Activated T-helper 17 cell treated with anti-CD3 and anti-CD28 coated beads, Interleukin-2, amount 50 U/mL, for 72 hours (primary cell): ENCODE measurements around the gene GNL3. TPM values are rescaled to one million over a fixed set of nuclear protein-coding genes. Genes with fewer than 3 reads are reported as not detected.

Experiments
- ATAC-seq: fragments of 150-1000 bp; cut with Tn5 transposase; replicated peaks from 2 replicates; pipeline ENCODE4 v1.10.0; 2021; ENCODE audit warnings: mild to moderate bottlenecking, moderate library complexity
- H3K27ac Mint-ChIP-seq: one replicate; pipeline ENCODE4 v1.8.0; 2022; ENCODE audit warnings: mixed read lengths
- H3K27me3 Mint-ChIP-seq: one replicate; pipeline ENCODE4 v1.8.0; 2022; ENCODE audit warnings: mixed read lengths
- H3K36me3 Mint-ChIP-seq: one replicate; pipeline ENCODE4 v1.8.0; 2022; ENCODE audit warnings: low read depth, mild to moderate bottlenecking, mixed read lengths
- H3K4me1 Mint-ChIP-seq: one replicate; pipeline ENCODE4 v1.8.0; 2022; ENCODE audit warnings: mixed read lengths
- H3K4me3 Mint-ChIP-seq: one replicate; pipeline ENCODE4 v1.8.0; 2022; ENCODE audit warnings: mild to moderate bottlenecking, mixed read lengths
- H3K9me3 Mint-ChIP-seq: one replicate; pipeline ENCODE4 v1.8.0; 2022; ENCODE audit warnings: mixed read lengths
- total RNA-seq, 2 donors: library from RNA; stranded (reverse); gene quantifications; one replicate each; pipeline ENCODE4 v1.2.3, GENCODE V29; 2022

GNL3 gene
- total RNA-seq, 2 donors from 2014 or later = 165 to 189 TPM

DNA sequence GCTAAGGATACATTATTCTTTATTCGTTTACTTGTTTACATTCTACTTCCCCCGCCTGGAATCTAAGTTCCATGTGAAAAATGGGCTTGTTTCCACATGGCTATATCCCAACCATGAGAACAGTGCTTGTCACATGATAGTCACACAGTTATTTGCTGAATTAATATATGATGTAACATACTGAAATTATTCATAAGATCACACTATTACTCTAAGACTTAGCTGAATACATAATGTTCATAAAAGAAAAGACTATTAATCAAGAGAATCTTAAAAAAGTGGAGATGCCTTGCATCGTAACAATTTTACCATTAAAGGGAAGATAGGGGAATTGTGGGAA lies 6.7 kb upstream of the GNL3 start:
- Mint-ChIP-seq H3K4me3 (peak overlapping the region; percentile 0), H3K4me1 (peaks cover 44% of the 10 kb centered on the region)
- ATAC-seq = no peak

DNA sequence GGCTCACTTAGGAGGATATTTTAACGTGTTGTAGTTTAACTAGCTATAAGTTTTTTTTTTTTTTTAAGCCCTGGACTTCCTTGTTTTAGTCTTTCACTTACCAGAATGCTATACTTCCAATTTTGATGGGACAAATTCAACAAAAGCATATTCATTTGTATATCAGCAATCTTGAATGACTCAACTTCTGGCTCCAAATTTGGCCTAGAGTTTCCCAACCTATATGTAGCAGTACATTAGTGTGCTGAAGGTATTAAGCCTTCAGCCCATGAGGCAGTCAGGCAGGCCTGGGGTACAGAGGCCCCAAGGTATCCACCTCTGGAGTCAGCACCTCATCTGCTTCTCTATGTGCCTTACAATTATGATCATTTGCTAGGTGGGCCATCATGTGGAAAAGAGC lies 6.0 kb upstream of the GNL3 start:
- H3K4me3 Mint-ChIP-seq = peak overlapping the region; percentile 69
- H3K27ac Mint-ChIP-seq = peak overlapping the region; percentile 89
- H3K27me3 Mint-ChIP-seq = no peaks in the 10 kb centered on the region
- H3K36me3 Mint-ChIP-seq = peaks cover 100% of the 10 kb centered on the region
- ATAC-seq = no peak
- H3K9me3 Mint-ChIP-seq = no peaks in the 10 kb centered on the region
- H3K4me1 Mint-ChIP-seq = peaks cover 49% of the 10 kb centered on the region

More for the DNA sequence above, 6.7 kb upstream of the GNL3 start:
- peak overlapping the region; percentile 47 for H3K27ac Mint-ChIP-seq
- no peaks in the 10 kb centered on the region for H3K9me3 Mint-ChIP-seq
- no peaks in the 10 kb centered on the region for H3K27me3 Mint-ChIP-seq
- peaks cover 98% of the 10 kb centered on the region for H3K36me3 Mint-ChIP-seq

DNA sequence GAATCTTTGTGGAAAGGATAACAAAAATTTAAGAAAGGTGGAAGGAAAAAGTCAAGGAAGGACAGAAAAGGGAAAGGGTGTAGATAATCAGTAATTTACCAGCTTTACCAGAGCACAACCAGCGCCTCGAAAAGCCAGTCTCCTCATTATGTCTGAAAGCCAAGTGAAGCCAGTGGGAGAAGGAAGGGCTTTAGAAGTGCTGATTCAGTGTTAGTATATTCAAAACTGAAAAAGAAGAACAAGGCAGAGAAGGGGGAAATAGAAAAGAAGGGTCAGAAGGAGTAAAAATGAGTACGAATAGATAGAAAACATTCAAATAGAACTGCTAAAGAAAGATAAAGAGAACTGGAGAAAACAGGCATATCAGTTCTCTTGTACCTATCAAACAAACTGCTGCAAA lies 4.2 kb upstream of the GNL3 start:
- Mint-ChIP-seq H3K4me1 (peaks cover 44% of the 10 kb centered on the region), H3K27me3 (no peaks in the 10 kb centered on the region), H3K9me3 (no peaks in the 10 kb centered on the region), H3K36me3 (peaks cover 98% of the 10 kb centered on the region), H3K27ac (peak overlapping the region; percentile 89), H3K4me3 (peak overlapping the region; percentile 69)
- peak; percentile 0 for ATAC-seq

DNA sequence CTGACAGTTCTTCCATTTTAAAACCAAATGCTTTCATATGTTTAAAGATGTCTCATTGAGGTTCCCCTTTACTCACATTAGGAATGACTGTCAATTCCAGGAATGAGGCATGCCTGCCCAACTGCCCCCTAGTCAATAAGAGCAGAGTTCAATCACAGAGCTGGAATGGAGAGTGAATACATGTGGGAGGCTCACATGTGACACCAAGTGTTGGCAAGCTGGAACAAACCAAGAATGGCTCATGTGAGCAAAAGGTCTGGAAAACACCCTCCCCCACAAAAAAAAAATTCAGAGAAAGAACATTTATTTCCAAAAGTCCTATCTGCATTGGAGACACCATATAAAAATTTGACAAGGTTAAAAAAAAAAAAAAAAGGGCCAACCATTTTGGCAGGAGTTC lies 3.8 kb upstream of the GNL3 start:
- peak; percentile 63 for ATAC-seq
- Mint-ChIP-seq H3K4me3 (peak overlapping the region; percentile 69), H3K36me3 (peaks cover 98% of the 10 kb centered on the region), H3K27ac (peak overlapping the region; percentile 89), H3K4me1 (peaks cover 42% of the 10 kb centered on the region), H3K9me3 (no peaks in the 10 kb centered on the region), H3K27me3 (no peaks in the 10 kb centered on the region)

DNA sequence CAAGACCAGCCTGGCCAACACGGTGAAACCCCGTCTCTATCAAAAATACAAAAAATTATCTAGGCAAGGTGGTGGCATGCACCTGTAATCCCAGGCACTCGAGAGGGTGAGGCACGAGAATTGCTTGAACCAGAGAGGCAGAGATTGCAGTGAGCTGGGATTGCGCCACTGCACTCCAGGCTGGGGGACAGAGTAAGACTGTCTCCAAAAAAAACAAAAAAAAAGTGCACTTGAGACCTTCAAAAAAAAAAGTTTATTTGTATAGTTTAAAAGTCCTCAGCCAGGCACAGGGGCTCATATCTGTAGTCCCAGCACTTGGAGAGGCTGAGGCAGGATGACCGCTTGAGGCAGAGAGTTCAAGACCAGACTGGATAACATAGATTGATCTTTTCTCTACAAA lies 2.2 kb upstream of the GNL3 start:
- ATAC-seq = no peak
- H3K36me3 Mint-ChIP-seq = peaks cover 98% of the 10 kb centered on the region
- H3K27ac Mint-ChIP-seq = peak overlapping the region; percentile 96
- H3K9me3 Mint-ChIP-seq = no peaks in the 10 kb centered on the region
- H3K27me3 Mint-ChIP-seq = no peaks in the 10 kb centered on the region
- peaks cover 55% of the 10 kb centered on the region for H3K4me1 Mint-ChIP-seq
- peak overlapping the region; percentile 95 for H3K4me3 Mint-ChIP-seq

DNA sequence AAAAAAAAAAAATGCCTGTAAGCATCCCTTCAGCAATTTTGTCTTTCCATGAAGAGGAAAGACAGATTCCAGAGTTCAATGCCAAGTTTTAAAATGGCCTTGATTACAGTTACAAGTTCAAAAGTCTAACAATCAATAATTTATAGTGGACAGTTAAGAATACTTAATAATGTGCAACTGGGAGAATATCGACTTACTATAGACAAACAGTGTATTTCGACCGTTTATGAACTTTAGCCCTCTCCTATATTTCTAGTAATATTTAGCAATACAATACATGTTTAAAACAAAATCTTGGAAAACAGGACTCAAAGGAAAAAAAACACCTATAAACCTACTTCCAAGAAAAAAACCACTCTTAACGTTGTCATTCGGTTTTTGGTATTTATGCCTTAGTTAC lies 1.6 kb upstream of the GNL3 start:
- Mint-ChIP-seq H3K27me3 (no peaks in the 10 kb centered on the region), H3K27ac (peak overlapping the region; percentile 96), H3K9me3 (no peaks in the 10 kb centered on the region), H3K4me3 (peak overlapping the region; percentile 95), H3K36me3 (peaks cover 98% of the 10 kb centered on the region), H3K4me1 (peaks cover 56% of the 10 kb centered on the region)
- ATAC-seq = no peak

DNA sequence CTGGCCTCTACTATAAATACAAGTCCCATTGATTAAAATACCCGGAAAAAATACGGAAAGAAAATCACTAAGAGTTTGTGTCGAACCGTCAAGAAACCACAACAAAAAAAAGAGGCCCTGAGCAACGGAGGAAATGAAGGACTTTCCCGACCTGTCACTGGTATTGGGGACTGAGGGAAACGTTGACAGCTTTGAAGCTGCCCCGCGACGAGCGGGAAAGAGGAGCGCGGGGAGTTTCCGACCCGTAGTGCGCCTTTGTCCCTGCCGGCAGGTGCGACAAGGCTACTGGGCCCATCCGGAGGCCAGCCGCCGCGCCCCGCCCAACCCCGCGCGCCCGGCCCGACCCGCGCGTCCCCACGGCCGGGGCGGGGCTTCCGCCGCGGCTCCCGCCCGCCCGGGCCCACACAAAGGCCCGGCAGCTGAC lies 535 bp upstream of the GNL3 start:
- Mint-ChIP-seq H3K27me3 (no peaks in the 10 kb centered on the region), H3K27ac (peak overlapping the region; percentile 96), H3K4me1 (peaks cover 57% of the 10 kb centered on the region), H3K36me3 (peaks cover 98% of the 10 kb centered on the region), H3K4me3 (peak overlapping the region; percentile 95), H3K9me3 (no peaks in the 10 kb centered on the region)
- ATAC-seq = peak; percentile 69

DNA sequence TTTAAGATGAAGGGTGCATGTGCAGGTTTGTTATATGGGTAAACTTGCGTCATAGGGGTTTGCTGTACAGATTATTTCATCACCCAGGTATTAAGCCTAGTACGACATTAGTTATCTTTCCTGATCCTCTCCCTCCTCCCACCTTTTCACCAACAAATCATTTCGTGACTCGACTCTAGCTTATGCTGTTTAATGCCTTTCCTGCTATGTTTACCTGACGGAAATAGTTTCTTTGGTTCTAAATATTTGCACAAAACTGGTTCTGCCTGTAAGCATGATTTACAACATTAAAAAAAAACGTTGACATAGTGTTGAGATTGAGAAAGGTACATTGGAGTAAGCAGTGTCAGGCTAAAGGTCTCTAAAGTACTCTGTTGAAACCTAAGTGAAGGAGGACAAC lies 2.4 kb downstream of the GNL3 start:
- H3K27ac Mint-ChIP-seq = peak overlapping the region; percentile 96
- peaks cover 98% of the 10 kb centered on the region for H3K36me3 Mint-ChIP-seq
- no peaks in the 10 kb centered on the region for H3K27me3 Mint-ChIP-seq
- H3K4me3 Mint-ChIP-seq = peak overlapping the region; percentile 95
- H3K9me3 Mint-ChIP-seq = no peaks in the 10 kb centered on the region
- H3K4me1 Mint-ChIP-seq = peaks cover 49% of the 10 kb centered on the region
- no peak for ATAC-seq

DNA sequence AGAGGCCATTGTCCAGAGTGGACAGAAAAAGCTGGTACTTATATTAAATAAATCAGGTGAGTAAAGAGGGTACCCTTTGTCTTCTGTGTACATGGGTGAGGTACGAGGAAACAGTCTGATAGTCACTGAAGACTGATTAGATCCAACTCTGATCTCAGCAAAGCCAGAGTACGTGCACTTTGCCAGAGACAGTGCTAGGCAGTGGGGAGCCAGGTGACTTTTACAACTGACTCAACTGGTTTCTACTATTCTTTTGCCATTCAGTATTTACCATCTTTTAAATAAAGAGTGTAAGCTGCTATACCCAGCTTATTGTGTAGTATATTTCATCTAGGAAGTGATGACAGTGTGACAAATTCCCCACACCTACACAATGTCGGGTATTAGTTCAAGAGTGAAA lies 3.3 kb downstream of the GNL3 start:
- Mint-ChIP-seq H3K4me1 (peaks cover 56% of the 10 kb centered on the region), H3K27me3 (no peaks in the 10 kb centered on the region), H3K9me3 (no peaks in the 10 kb centered on the region), H3K4me3 (peak overlapping the region; percentile 95), H3K36me3 (peaks cover 98% of the 10 kb centered on the region), H3K27ac (peak overlapping the region; percentile 96)
- peak; percentile 15 for ATAC-seq

DNA sequence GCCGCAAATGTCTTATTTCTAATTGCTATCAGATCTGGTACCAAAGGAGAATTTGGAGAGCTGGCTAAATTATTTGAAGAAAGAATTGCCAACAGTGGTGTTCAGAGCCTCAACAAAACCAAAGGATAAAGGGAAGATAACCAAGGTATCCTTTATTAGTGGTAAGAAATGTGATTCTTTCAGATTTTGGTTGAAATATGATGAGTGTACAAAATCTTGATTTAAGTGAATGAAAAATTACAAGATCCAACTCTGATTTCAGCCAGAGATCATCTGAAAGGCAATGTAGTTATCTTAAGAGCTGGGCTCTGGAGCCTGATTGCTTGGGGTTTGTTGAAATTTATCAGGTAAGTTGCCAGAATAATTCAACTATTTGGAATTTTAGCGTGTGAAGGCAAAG lies 4.7 kb downstream of the GNL3 start:
- H3K4me3 Mint-ChIP-seq = peak overlapping the region; percentile 95
- H3K36me3 Mint-ChIP-seq = peaks cover 100% of the 10 kb centered on the region
- H3K27me3 Mint-ChIP-seq = no peaks in the 10 kb centered on the region
- H3K9me3 Mint-ChIP-seq = no peaks in the 10 kb centered on the region
- peak overlapping the region; percentile 96 for H3K27ac Mint-ChIP-seq
- no peak for ATAC-seq
- peaks cover 51% of the 10 kb centered on the region for H3K4me1 Mint-ChIP-seq

DNA sequence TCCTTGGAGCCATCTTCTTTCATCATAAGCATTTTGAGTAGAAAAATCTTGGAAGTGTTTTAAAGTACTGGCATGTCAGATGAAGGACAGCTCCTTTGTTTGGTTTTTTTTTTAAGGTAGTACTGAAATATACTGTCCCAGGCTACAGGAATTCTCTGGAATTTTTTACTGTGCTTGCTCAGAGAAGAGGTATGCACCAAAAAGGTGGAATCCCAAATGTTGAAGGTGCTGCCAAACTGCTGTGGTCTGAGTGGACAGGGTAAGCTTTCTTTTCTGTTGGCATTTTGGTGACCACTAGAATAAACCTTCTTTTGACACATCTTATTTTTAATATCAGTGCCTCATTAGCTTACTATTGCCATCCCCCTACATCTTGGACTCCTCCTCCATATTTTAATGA lies 7.2 kb downstream of the GNL3 start:
- no peak for ATAC-seq
- Mint-ChIP-seq H3K27me3 (no peaks in the 10 kb centered on the region), H3K36me3 (peaks cover 100% of the 10 kb centered on the region), H3K27ac (peak overlapping the region; percentile 75), H3K4me1 (peaks cover 46% of the 10 kb centered on the region), H3K9me3 (no peaks in the 10 kb centered on the region), H3K4me3 (peak overlapping the region; percentile 29)

DNA sequence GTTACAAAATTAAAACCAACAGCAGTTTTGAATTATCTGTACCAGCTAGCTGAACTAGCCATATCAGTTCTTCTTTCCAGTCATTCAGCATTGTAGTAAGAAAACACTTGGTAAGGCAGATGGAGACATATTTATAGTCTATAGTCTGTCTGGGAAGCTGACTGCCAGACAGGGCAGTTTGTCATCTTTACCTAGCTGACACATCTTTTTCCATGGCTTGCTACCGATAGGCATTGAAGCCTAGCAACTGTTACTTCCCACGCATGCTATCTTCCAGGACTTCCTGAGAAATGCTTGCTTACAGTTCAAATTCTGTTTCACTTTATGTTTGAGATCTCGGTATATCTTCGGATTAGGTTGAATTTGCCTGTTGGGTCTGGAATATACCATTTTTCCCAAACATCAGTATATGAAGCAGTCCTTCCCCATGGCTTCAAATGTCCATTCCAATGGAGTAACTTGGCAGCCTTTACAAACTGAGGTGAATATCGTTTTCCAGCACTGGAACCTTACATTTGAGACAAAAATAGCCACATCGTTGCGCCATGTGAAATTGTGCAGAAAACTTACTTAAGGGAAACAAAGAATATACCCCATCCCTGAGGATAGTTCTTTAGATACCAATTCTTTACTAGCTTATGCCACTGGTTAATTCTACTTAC lies 8.8 kb downstream of the GNL3 start:
- no peaks in the 10 kb centered on the region for H3K9me3 Mint-ChIP-seq
- H3K36me3 Mint-ChIP-seq = peaks cover 97% of the 10 kb centered on the region
- H3K27me3 Mint-ChIP-seq = no peaks in the 10 kb centered on the region
- no peak overlapping the region for H3K27ac Mint-ChIP-seq
- peaks cover 30% of the 10 kb centered on the region for H3K4me1 Mint-ChIP-seq
- peak; percentile 61 for ATAC-seq
- H3K4me3 Mint-ChIP-seq = peak overlapping the region; percentile 29

DNA sequence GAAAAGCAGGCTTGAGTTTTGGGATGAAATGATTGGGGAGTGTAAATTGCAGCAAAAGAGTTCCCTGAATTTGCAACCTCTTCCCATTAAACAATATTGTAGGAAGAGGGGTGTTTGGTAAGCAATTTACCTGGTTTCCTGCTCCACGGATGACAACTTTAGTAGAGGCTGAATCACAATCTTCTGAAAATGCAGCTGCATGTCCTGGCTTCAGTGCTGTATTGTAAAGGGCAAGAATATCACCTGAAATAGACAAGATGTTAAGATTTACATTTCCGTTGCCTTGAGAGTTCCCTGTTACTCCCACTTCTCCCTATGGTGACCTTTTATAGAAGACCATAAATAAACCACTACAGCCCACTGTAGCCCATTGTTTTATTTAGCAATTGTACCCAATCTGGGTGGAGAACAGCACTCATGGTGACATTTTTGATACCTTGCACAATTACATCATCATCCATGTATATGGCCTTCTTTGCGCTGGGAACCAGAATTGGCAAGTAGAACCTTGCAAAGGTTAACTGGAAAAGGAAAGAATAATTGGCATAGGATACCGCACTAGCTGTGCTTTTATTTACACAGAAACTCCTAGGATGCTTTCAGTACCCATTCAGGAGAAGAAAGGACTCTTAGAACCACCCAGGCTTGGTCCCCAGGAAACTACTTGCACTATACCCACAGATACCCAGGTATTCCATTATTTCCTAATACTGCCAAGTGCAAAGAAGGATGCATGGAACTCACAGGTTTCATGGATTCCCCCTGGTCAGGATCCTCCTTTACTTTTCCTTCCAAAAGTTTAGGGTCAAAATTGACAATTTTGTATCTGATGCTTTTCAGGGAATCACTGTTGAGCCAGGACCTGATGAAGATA lies 10.2 kb downstream of the GNL3 start:
- Mint-ChIP-seq H3K27me3 (no peaks in the 10 kb centered on the region), H3K36me3 (peaks cover 90% of the 10 kb centered on the region), H3K9me3 (no peaks in the 10 kb centered on the region), H3K4me1 (peaks cover 22% of the 10 kb centered on the region), H3K4me3 (no peak overlapping the region), H3K27ac (peak overlapping the region; percentile 44)
- ATAC-seq = no peak

DNA sequence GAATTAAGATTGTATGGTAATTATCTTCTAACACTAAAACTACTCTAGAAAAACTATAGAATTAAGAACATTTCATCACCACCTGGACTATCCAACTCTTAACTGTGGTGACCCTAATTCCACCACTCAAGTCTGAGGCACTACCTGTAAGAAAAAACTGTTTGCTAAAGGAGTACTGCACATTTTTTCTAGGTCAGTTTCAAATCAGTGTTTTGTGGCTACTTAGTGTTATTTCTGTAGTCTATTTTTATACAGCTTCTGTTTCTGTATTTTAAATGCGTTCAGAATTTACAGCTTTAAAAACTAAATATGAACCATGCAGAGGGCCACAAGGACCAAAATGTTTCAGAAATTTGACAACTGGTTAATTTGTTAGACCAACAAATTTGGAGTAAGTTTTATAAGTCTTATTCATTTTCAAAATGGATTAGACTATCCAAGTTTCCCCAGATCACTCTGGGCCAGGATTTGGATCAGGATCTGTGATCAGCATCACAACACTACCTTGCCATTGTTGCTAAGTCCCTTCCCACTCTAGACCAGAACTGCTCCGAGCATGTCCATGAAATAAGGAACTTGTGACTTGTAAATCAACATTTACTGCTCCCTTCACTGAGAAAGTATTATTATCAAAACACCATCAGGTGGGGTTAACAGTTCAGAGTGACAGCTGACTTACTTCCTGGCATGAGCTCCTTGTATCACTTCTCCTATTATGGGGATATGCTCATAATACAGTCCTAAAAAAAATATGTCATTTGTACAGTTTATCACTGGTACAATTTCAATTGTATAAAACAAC lies 11.2 kb downstream of the GNL3 start:
- Mint-ChIP-seq H3K36me3 (peaks cover 80% of the 10 kb centered on the region), H3K4me3 (no peak overlapping the region), H3K27me3 (no peaks in the 10 kb centered on the region), H3K9me3 (no peaks in the 10 kb centered on the region), H3K4me1 (peaks cover 22% of the 10 kb centered on the region), H3K27ac (peak overlapping the region; percentile 28)
- ATAC-seq = no peak
